ENCODE results near the gene UBASH3A. TPM values are rescaled to one million over a fixed set of nuclear protein-coding genes. Genes with fewer than 3 reads are reported as not detected.

Gene UBASH3A
- polyA plus RNA-seq, 2 of the 4 experiments (the other 2 are of a cell fraction), result not detected

GRCh38 chr21:42492201-42492600, 88.5 kb downstream of the UBASH3A start:
- H3K27ac ChIP-seq, result no peak overlapping the region
- ATAC-seq, result no peak
- no peak overlapping the region for H3K4me2 ChIP-seq
- no peaks in the 10 kb centered on the region for H3K9me3 ChIP-seq
- peaks cover 3% of the 10 kb centered on the region; the same call in 1 of the 3 replicates for H3K4me1 ChIP-seq
- DNase-seq (ENCODE audit: low read depth in 1 of 2, low spot score in 1 of 2), result no peak
- WGBS (ENCODE audit: missing lambda C conversion rate), result 84% methylated on average over 8 of the region's 8 CpGs
- no peak overlapping the region for H3K4me3 ChIP-seq
- ChIA-PET POLR2A (no interaction called here), CTCF (no interaction called here)
- no peak for TF ChIP-seq CHD2 (IDR thresholded peaks at IDR 0.05; ENCODE audit: low read length, partially characterized antibody)
- no peak for TF ChIP-seq CEBPB (IDR thresholded peaks at IDR 0.05)
- TF ChIP-seq ZNF302 (CRISPR knock-in tag; IDR thresholded peaks at IDR 0.05), result no peak
- TF ChIP-seq POLR2A (IDR thresholded peaks at IDR 0.05; ENCODE audit: low read length), result no peak
- TF ChIP-seq BHLHE40 (IDR thresholded peaks at IDR 0.05; ENCODE audit: low read depth, low read length), result no peak
- no peak for TF ChIP-seq NPAS2 (CRISPR knock-in tag; IDR thresholded peaks at IDR 0.05; ENCODE audit: borderline replicate concordance)
- no peak for TF ChIP-seq USF2 (IDR thresholded peaks at IDR 0.05)
- no peak for FAIRE-seq

- Histone ChIP-seq H3K9me3 (no peaks in the 10 kb centered on the region), H3K4me3 (no peak overlapping the region), H3K4me1 (peaks cover 3% of the 10 kb centered on the region; the same call in 1 of the 3 replicates), H3K27ac (no peak overlapping the region), H3K4me2 (no peak overlapping the region)
- FAIRE-seq, result no peak
- ChIA-PET CTCF (no interaction called here), POLR2A (no interaction called here)
- 77% methylated on average over 13 of the region's 13 CpGs for WGBS (ENCODE audit: missing lambda C conversion rate)
- TF ChIP-seq TP53 (CRISPR knock-in tag; IDR thresholded peaks at IDR 0.05) (no peak), POLR2A (IDR thresholded peaks at IDR 0.05; ENCODE audit: low read length) (no peak), CEBPB (IDR thresholded peaks at IDR 0.05) (no peak), CBX2 (IDR thresholded peaks at IDR 0.05; ENCODE audit: borderline replicate concordance, low read depth) (no peak)
- no peak for ATAC-seq
- DNase-seq (ENCODE audit: low read depth in 1 of 2, low spot score in 1 of 2), result no peak
Measured at GRCh38 chr21:42493109-42494060, 89.7 kb downstream of the UBASH3A start.

GRCh38 chr21:42495027-42495426, 91.3 kb downstream of the UBASH3A start:
- DNase-seq (ENCODE audit: low read depth in 1 of 2, low spot score in 1 of 2) (no peak), ATAC-seq (no peak), FAIRE-seq (no peak)
- TF ChIP-seq ESRRA (IDR thresholded peaks at IDR 0.05; ENCODE audit: borderline replicate concordance, low read length), result no peak
- no peak overlapping the region; a peak in 1 of 6 replicates for H3K27ac ChIP-seq
- 97% methylated on average over 5 of the region's 5 CpGs for WGBS (ENCODE audit: missing lambda C conversion rate)
- ChIA-PET POLR2A (no interaction called here), CTCF (no interaction called here)
- no peaks in the 10 kb centered on the region for H3K9me3 ChIP-seq
- no peak overlapping the region for H3K4me3 ChIP-seq
- H3K4me2 ChIP-seq, result peak overlapping the region; percentile 65
- peaks cover 3% of the 10 kb centered on the region; the same call in 1 of the 3 replicates for H3K4me1 ChIP-seq

GRCh38 chr21:42495765-42496119, 92.0 kb downstream of the UBASH3A start:
- ChIA-PET POLR2A (no interaction called here), CTCF (interaction anchor here (1.1 kb wide), 1 partner anchor 13 kb away, joined by 3 read pairs; no protein-coding TSS in a partner anchor)
- peaks cover 3% of the 10 kb centered on the region; the same call in 1 of the 3 replicates for H3K4me1 ChIP-seq
- peak overlapping the region; percentile 68 for H3K4me3 ChIP-seq
- no peak for TF ChIP-seq ELK1 (IDR thresholded peaks at IDR 0.05; ENCODE audit: low read depth, low read length)
- no peak for TF ChIP-seq PHF8 (IDR thresholded peaks at IDR 0.05; ENCODE audit: borderline replicate concordance, low read depth)
- TF ChIP-seq NPAS2 (CRISPR knock-in tag; IDR thresholded peaks at IDR 0.05; ENCODE audit: borderline replicate concordance), result no peak
- no peak for TF ChIP-seq KDM1A (IDR thresholded peaks at IDR 0.05; ENCODE audit: low read depth)
- peak overlapping the region; percentile 65 for H3K4me2 ChIP-seq
- ATAC-seq (no peak; a peak in 1 of 6 replicates), FAIRE-seq (no peak), DNase-seq (ENCODE audit: low read depth in 1 of 2, low spot score in 1 of 2) (peak in 1 of 2 experiments; percentile 20)
- no peaks in the 10 kb centered on the region for H3K9me3 ChIP-seq
- H3K27ac ChIP-seq, result peak overlapping the region; percentile 46 to 62; a peak in 4 of 6 replicates
- WGBS (ENCODE audit: missing lambda C conversion rate), result 2% methylated on average over 18 of the region's 18 CpGs

All from A549 (cell line).